SK-N-DZ (cell line): ENCODE data around the gene ZNF880. TPM values are rescaled to one million over a fixed set of nuclear protein-coding genes. Genes with fewer than 3 reads are reported as not detected.
A peak's percentile ranks its signal among the peaks of the same experiment; 100 is the strongest.
"Not testable (repeated sequence)": the region's sequence is repeated elsewhere in the genome, so short reads cannot be mapped to it uniquely, and the experiment has no call there.

Experiments used
- DNase-seq: peaks from one replicate; pipeline ENCODE4 v3.0.0-alpha.2; 2015; ENCODE audit warnings: low spot score
- polyA plus RNA-seq, 2 experiments: library from polyadenylated mRNA; depleted of rRNA; stranded (reverse); fragments of >200 nt; gene quantifications; 2 replicates each; pipeline ENCODE4 v1.2.3, GENCODE V29; 2014

ZNF880 gene
- 11.5 and 17.5 TPM in 2 replicates for polyA plus RNA-seq (2014; cell fraction: cytosol; rRNA removed)
- 8.8 and 10.3 TPM in 2 replicates for polyA plus RNA-seq (2014; cell fraction: nucleus; rRNA removed)

DNA sequence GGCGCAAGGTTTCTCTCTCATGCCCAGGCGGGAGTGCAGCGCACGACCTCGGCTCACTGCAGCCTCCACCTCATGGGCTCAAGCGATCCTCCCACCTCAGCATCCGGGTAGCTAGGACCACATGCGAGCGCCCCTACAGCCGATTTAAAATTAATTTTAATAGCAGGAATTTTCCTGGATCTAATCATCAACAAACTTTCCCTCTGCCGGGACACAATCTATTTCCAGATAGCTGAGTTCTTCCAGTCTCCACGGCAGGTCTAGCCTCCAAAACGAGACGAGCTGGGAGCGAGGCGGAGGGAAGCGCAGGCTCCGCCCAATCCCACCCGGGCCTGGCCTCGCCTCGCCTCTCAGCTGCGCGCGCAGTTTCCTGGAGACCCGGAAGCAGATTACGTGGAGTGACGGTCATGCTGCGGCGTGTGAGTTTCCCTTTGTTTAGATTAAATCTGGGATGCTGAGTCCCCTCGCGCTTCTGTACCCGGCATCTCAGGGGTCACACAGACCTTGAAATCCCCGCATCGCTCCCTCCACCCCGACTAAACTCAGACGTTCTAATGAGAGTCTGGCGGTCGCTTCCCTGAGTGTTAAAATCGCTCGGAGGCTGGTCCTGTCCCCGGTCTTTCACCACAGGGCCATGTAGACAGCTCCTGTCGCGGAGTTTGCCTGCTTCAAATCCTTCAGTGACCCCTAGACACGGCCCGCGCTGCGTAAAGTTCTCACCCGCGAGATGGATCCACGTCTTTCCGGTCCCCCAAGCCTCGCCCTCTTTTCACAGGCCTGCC lies at the start of gene ZNF880:
ZNF880 (plus strand) TSS at position 365 of the 782 bp plus-strand sequence; CDS start at position 408, 43 bp downstream.
- DNase-seq: peak; percentile 90

DNA sequence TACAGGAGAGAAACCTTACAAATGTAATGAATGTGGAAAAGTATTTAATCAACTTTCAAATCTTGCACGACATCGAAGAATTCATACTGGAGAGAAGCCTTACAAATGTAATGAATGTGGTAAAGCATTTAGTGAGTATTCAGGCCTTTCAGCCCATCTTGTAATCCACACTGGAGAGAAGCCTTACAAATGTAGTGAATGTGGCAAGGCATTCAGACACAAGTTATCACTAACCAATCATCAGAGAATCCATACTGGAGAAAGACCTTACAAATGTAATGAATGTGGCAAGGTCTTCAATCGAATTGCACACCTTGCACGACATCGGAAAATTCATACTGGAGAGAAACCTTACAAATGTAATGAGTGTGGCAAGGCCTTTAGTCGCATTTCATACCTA lies 47.3 kb upstream of the ZNF880 start:
- no peak for DNase-seq

DNA sequence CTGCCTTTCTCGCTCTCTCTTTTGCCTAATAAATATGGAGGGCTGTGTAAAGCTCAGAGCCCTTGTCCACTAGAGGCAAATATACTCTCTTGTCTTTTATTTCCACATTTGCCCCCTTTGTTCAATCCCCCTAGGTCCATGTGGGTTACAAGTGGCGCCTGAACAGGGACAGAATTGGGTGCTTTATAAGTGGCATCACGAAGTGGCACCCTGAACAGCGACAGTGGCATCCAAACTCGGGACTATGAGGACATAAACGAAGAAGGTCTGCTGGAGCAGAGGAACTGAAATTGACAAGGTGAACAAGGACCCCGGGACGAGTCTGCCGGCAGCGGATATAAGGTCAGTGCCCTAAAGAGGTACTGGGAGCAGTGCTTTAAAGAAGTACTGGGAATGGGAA lies 38.0 kb upstream of the ZNF880 start:
- DNase-seq: no peak

DNA sequence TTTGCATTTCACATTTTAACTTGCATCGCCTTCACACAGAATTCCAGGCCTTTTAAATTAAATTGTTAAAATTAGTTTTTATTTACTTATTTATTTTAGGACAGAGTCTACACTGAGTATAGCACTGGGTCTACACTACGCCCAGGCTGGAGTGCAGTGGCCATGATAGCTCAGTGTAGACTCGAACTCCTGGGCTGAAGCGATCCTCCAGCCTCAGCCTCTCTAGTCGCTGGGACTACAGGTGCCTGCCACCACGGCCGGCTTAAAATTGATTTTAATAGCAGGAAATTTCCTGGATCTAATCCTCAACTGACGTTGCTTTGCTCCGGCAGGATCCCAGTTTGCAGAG lies 34.0 kb upstream of the ZNF880 start:
- DNase-seq: no peak

DNA sequence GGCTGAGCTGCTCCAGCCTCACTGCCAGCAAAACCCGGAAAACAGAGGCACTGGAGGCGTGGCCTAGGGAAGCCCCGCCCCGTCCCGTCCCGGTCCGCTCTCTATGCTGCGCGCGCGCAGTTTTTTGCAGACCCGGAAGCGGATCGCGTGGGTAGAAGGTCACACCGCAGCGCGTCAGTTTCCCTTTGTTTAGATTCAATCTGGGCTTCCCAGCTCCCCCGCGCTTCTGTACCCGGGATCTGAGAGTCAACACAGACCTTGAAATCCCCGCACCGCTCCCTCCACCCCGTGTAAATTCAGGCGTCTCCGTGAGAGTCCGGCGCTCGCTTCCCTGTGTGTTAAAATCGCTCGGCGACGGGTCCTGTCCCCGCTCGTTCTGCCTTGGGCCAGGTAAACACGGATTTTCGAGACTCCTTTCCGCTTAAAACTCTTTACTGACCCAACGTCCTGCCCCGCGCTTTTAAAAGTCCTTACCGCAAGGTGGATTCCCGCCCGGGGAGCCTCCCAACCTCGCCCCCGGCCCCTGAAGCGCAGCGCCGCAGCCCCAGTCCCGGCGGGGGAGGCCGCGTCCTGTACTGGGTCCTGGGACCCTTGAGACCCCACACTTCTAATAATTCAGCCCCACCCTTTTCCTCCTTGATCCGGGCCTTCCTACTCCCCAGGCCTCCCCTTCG lies 33.5 kb upstream of the ZNF880 start, which contains the start of gene ZNF610:
ZNF610 (plus strand) TSS at position 127 of the 674 bp plus-strand sequence. CDS start 12,930 bp downstream, outside the sequence.
- peak; percentile 78 for DNase-seq

DNA sequence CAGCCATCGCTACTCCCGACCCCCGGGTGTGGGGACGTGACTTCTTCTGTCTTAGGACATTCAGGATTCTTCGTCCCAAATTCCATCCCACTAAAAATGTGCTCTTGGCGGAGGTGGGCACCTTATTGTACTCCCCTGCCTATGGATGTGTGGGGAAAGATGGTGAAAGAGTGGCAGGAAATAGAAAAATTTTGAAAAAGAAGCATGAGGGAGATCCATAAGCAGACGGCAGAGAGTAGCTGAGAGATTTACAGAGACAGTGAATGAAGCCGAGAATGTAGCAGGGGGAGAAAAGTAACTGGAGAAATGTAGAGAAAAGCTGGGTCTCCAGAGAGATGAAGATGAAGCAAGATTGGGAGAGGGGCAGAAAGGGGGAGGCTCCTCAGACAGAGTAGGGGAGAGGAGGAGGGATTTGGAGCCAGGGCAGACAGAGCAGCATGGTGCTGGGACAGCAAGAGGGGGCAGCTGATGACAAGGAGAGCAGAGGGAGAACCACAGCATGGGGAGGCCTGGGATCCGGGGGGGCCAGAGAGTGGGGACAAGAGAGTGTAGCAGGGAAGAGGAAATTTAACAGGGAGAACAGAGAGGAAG lies 32.8 kb upstream of the ZNF880 start:
- peak; percentile 7 for DNase-seq

DNA sequence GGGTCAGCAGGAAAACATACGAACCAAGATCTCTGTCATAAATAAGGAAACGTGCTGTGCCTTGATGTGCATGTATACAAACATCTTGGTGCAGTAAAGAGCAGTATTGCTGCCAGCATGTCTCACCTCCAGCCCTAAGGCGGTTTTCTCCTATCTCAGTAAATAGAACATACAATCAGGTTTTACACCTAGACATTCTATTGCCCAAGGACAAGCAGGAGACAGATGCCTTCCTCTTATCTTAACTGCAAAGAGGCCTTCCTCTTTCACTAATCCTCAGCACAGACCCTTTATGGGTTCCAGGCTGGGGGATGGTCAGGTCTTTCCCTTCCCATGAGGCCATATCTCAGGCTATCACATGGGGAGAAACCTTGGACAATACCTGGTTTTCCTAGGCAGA lies 30.7 kb upstream of the ZNF880 start:
- DNase-seq: not testable (repeated sequence)

DNA sequence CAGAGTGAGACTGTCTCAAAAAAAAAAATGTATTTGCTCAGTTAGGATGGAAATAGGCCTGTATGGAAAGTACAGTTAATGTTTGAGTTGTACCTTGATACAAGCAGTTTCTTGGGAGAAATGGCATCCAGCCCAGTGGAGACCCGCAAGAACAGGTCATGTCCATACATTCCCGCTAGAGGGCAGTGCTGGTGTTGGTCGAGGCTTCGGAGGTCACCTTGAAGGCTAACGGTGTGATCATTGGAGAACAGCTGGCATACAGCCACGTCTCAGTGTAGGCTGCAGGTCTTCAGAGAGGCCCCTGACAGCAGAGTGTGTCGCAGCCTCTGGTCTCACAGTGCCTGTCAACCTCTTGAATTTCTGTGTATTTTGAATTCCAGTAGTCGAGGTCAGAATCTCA lies 26.2 kb upstream of the ZNF880 start:
- DNase-seq: peak; percentile 58

DNA sequence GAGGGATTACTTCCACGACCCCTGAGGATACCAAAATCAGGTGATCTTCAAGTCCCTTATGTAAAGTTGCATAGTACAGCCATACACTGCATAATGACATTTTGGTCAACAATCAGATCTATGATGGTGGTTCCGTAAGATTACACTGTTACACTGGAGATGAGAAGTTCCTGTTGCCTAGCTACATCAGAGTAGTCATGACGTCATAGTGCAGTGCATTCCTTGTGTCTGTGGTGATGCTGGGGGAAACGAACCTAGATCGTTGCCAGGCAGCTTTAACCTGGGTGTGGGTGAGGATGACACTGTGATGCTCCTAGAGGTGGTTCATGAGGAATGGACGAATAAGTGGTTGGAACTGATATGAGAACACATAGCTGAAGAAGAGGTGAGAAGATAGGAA lies 24.6 kb upstream of the ZNF880 start:
- DNase-seq: no peak

DNA sequence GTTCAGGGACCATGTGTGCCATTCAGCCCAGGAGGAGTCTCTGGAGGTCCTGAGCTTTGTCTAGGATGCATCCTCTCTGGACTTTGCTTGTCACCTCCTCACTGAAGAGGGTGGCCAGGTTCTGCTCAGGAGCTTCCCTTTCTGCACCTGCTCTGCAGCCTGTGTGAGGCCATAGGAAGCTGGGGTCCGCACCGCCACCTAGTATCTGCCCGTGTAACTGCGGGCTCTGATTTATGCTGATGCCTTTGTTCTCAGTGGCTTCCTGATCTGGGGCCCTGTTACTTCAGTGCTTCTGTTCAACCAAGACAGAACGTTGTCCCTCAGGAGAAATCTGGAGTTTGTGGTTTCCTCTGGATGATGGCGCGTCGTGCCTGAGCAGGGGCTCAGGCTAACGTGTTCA lies 18.2 kb upstream of the ZNF880 start:
- no peak for DNase-seq

DNA sequence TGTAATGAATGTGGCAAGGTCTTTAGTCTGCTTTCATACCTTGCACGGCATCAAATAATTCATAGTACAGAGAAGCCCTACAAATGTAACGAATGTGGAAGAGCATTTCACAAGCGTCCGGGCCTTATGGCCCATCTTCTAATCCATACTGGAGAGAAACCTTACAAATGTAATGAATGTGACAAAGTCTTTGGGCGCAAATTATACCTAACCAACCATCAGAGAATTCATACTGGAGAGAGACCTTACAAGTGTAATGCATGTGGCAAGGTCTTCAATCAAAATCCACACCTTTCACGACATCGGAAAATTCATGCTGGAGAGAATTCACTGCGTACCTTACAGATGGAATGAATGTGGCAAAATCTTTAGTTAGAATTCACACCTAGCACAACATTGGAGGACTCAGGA lies 3.3 kb upstream of the ZNF880 start:
- DNase-seq: no peak

DNA sequence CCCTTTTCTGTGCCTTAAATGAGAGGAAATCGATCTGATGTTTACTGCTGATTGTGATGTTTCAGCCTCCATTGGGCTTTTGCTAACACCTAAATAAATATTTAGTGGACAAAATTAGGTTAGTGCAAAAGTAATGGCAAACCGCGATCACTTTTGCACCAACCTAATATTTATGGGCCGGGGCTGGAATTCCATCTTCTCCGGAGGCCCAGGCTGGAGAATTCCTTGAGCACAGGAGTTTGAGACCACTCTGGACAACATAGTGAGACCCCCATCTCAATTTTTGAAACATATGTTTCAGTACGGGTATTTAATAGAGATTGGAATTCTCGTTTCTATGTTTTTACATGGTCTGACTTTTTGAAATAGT lies 603 bp downstream of the ZNF880 start:
- DNase-seq: no peak

DNA sequence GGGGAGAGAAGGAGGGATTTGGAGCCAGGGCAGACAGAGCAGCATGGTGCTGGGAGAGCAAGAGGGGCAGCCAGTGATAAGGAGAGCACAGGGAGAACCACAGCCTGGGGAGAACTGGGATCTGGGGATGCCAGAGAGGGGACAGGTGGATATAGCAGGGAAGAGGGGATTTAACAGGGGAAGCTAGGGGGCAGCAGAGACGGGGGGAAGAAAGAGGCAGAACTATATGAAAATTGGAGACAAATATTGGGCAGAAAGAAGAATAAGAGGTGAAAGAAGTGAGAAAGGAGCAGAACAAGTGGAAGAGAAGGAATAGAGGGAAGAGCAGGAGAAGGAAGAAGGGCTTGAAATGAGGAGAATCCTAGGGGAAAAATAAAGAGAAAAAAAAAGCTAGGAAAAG lies 21.4 kb downstream of the ZNF880 start:
- no peak for DNase-seq

DNA sequence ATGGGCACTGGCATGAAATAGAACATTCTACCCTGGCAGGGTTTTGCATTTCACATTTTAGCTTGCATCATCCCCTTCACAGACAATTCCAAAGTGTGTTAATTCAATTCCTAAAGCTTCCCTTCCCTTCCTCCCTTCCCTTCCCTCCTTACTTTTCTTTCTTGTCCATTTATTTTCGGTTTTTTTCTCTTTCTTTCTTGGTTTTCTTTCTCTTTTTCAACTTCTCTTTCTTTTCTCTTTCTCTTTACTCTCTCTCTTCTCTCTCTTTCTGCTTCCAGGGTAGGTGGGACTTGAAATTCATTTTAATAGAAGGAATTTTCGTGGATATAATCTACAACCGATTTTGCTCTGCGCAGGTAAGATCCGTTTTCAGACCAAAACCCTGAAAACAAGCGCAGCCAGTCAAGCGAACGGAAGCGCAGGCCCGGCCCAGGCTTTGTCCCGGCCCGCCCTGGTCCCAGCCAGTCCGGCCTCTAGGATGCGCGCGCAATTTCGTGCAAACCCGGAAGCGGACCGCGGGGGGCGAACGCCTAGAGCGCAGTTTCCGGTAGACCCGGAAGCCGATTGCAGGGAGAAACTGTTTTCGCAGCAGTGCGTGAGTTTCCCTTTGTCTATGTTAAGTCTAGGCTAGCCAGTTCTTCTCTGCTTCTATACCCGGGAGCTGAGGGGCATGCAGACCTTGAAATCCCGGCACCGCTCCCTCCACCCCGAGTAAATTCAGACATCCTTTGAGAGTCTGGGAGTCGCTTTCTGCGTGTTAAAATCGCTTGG lies 27.8 kb downstream of the ZNF880 start, which contains the start of gene ZNF528:
ZNF528 (plus strand) TSS at position 540 of the 771 bp plus-strand sequence. CDS start 4,165 bp downstream, outside the sequence.
- peak; percentile 84 for DNase-seq

DNA sequence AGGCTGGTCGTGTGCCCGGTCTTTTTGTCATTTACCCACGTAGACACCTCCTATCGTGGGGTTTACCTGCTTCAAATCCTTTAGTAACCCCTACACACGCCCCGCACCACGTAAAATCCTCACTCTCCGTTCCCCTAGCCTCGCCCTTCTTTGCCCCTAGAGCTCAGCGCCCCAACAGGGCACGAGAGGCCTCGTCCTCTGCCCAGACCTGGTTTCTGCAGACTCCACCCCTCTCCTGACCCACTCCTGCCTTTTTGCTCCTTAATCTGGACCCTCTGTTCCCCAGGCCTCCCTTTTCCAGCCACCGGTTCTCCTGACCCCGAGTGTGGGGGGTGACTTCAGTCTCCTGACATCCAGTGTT lies 28.3 kb downstream of the ZNF880 start:
- peak; percentile 6 for DNase-seq

DNA sequence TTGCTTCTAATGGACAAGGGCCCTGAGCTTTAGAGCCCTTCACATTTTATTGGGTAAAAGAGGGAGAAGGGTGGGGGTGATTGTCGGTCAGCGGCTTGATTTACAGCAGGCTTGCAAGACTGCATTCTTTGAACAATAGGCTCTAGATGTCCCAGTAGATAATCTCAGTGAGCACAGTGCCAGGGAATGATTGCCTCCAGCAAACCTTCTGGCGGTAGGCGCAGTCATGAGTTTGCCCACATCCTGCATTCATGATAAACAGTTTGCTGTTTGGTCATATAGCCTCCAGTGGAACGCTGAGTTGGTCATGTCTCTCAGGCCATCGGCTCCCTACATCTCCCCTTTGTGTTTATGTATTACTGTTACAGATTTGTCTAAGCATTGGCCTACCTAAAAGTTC lies 40.6 kb downstream of the ZNF880 start:
- DNase-seq: no peak

DNA sequence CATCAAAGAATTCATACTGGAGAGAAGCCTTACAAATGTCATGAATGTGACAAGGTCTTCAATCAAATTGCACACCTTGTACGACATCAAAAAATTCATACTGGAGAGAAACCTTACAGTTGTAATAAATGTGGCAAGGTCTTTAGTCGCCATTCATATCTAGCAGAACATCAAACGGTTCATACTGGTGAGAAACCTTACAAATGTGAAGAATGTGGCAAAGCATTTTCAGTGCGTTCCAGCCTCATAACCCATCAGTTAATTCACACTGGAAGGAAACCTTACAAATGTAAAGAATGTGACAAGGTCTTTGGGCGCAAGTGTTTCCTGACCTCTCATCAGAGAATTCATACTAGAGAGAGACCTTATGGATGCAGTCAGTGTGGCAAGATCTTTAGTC lies 46.0 kb downstream of the ZNF880 start:
- no peak for DNase-seq

DNA sequence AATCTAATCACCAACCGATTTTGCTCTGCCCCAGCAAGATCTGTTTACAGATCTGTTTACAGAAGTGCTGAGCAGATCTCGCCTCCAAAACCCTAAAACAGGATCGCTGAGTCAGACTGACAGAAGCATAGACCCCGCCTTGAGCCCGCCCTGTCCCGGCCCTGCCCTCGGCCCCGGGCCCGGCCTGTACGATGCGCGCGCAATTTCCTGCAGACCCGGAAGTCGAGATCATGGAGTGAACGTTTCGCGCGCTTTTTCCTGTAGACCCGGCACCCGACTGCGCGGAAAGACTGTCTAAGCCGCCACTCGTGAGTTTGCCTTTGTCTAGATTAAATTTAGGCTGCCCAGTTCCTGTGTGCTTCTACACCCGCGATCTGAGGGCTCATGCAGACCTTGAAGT lies 59.2 kb downstream of the ZNF880 start, which contains the start of gene ZNF534:
ZNF534 (plus strand) TSS at position 212 of the 400 bp plus-strand sequence. CDS start 2,327 bp downstream, outside the sequence.
- DNase-seq: no peak
